HG03045 (cell line): ENCODE results near the gene ZC3H10.

Source experiments
- ATAC-seq: cut with Tn5 transposase; IDR thresholded peaks from one replicate; pipeline ENCODE4 v1.9.1; 2021; ENCODE audit warnings: mild to moderate bottlenecking, moderate library complexity; ENCODE audit not compliant: unreplicated experiment

Gene ZC3H10

DNA sequence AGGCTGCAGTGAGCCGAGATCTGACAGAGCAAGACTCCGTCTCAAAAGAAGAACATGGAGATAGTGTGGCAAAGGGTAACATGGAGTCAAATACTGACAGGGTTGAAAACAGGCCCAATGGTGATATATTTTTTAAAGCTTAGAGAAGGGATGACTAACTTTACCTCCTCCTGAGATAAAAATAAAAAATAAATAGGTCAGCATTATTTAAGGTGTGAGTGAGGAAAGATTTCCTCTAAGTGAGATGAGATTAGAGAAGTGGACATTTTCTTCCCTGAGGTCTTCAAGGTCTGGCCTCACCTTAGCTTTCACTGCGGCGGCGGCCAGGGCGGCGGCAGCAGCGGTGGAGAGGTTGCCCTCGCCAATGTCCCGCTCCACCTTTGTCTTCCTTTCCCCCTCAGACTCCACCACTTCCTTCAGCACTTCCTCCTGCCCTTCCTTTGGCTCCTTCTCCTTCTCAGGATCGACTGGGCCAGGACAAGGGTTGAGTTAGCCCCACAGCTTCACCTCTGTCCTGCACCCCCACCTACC lies 51.2 kb downstream of the ZC3H10 start:
- no peak for ATAC-seq

GRCh38 chr12:56172839-56173238 lies 54.8 kb downstream of the ZC3H10 start:
- ATAC-seq, result no peak
